Measurements from ENCODE around the gene TRIM14.
"Not testable (repeated sequence)": the region's sequence is repeated elsewhere in the genome, so short reads cannot be mapped to it uniquely, and the experiment has no call there.

The TRIM14 gene

GRCh38 chr9:98142182-98142907 lies 23.3 kb upstream of the TRIM14 start:
- peak; percentile 46 for DNase-seq (ENCODE audit: low read depth)

GRCh38 chr9:98140503-98140902 lies 21.5 kb upstream of the TRIM14 start:
- no peak for DNase-seq (ENCODE audit: low read depth)

GRCh38 chr9:98136489-98136888 lies 17.5 kb upstream of the TRIM14 start:
- DNase-seq (ENCODE audit: low read depth): no peak

- DNase-seq (ENCODE audit: low read depth): no peak
Observed at GRCh38 chr9:98135938-98136337, 16.9 kb upstream of the TRIM14 start.

GRCh38 chr9:98135558-98135934 lies 16.5 kb upstream of the TRIM14 start:
- DNase-seq (ENCODE audit: low read depth): no peak

- DNase-seq (ENCODE audit: low read depth): no peak
Observed at GRCh38 chr9:98134702-98135557, 15.9 kb upstream of the TRIM14 start.

- DNase-seq (ENCODE audit: low read depth): no peak
Observed at GRCh38 chr9:98132806-98133631, 14.0 kb upstream of the TRIM14 start.

- DNase-seq (ENCODE audit: low read depth): no peak
Observed at GRCh38 chr9:98132158-98132557, 13.1 kb upstream of the TRIM14 start.

GRCh38 chr9:98130576-98131228 lies 11.7 kb upstream of the TRIM14 start:
- no peak for DNase-seq (ENCODE audit: low read depth)

GRCh38 chr9:98130060-98130459 lies 11.0 kb upstream of the TRIM14 start:
- DNase-seq (ENCODE audit: low read depth): not testable (repeated sequence)

- no peak for DNase-seq (ENCODE audit: low read depth)
Observed at GRCh38 chr9:98129451-98129881, 10.4 kb upstream of the TRIM14 start.

GRCh38 chr9:98128316-98128715 lies 9.3 kb upstream of the TRIM14 start:
- no peak for DNase-seq (ENCODE audit: low read depth)

GRCh38 chr9:98127226-98127625 lies 8.2 kb upstream of the TRIM14 start:
- DNase-seq (ENCODE audit: low read depth): no peak

GRCh38 chr9:98124637-98125426 lies 5.8 kb upstream of the TRIM14 start:
- DNase-seq (ENCODE audit: low read depth): no peak

GRCh38 chr9:98124091-98124490 lies 5.1 kb upstream of the TRIM14 start:
- not testable (repeated sequence) for DNase-seq (ENCODE audit: low read depth)

GRCh38 chr9:98121058-98121457 lies 2.0 kb upstream of the TRIM14 start:
- no peak for DNase-seq (ENCODE audit: low read depth)

- DNase-seq (ENCODE audit: low read depth): no peak
Observed at GRCh38 chr9:98120476-98120875, 1.5 kb upstream of the TRIM14 start.

GRCh38 chr9:98117984-98118639 lies 910 bp downstream of the TRIM14 start:
- DNase-seq (ENCODE audit: low read depth): peak; percentile 29

- not testable (repeated sequence) for DNase-seq (ENCODE audit: low read depth)
Observed at GRCh38 chr9:98117097-98117496, 1.9 kb downstream of the TRIM14 start.

- DNase-seq (ENCODE audit: low read depth): no peak
Observed at GRCh38 chr9:98109052-98109451, 10.0 kb downstream of the TRIM14 start.
